HepG2 (cell line): ENCODE data around the gene FOXA1. TPM values are rescaled to one million over a fixed set of nuclear protein-coding genes. Genes with fewer than 3 reads are reported as not detected.

ENCODE experiments used
- ARNTL ChIP-seq: sonication (generic); formaldehyde crosslinking; IDR thresholded peaks from 2 replicates; pipeline ENCODE4 v1.4.0; 2020; ENCODE audit warnings: mild to moderate bottlenecking, missing genetic modification reagents
- ATF2 ChIP-seq: sonication (generic); formaldehyde crosslinking; IDR thresholded peaks from 2 replicates; pipeline ENCODE4 v1.4.0; 2020; ENCODE audit warnings: missing genetic modification reagents
- ATF4 ChIP-seq, 2 experiments: fragments of 450-650 bp in 1 of 2; sonication (generic) in 1 of 2; formaldehyde crosslinking; IDR thresholded peaks; 2 replicates each; pipeline versions ENCODE4 v1.5.0 to v1.8.0; 2020 to 2022; ENCODE audit warnings: mild to moderate bottlenecking in 1 of 2, missing genetic modification reagents in 1 of 2
- GTF2F1 ChIP-seq: fragments of 150-350 bp; IDR thresholded peaks from 2 replicates; pipeline ENCODE4 v1.6.1; 2014; ENCODE audit warnings: low read length
- KLF16 ChIP-seq, 2 experiments: sonication (generic) in 1 of 2; formaldehyde crosslinking in 1 of 2; IDR thresholded peaks; 2 replicates each; pipeline versions ENCODE4 v1.6.1 to v1.8.0; 2016 to 2023; ENCODE audit warnings: missing genetic modification reagents in 2 of 2, missing compliant biosample characterization in 1 of 2
- MEIS1 ChIP-seq: sonication (generic); formaldehyde crosslinking; IDR thresholded peaks from 2 replicates; pipeline ENCODE4 v1.9.0; 2021; ENCODE audit warnings: mild to moderate bottlenecking, missing genetic modification reagents, moderate library complexity, borderline replicate concordance
- MIER3 ChIP-seq: IDR thresholded peaks from 2 replicates; pipeline ENCODE4 v1.6.1; 2016; ENCODE audit warnings: missing compliant biosample characterization, borderline replicate concordance
- NCOA1 ChIP-seq: sonication (generic); formaldehyde crosslinking; IDR thresholded peaks from 2 replicates; pipeline ENCODE4 v1.9.0; 2021; ENCODE audit warnings: missing genetic modification reagents
- NCOR1 ChIP-seq: fragments of 200-600 bp; sonication (generic); IDR thresholded peaks from 2 replicates; pipeline ENCODE4 v1.7.0; 2017; ENCODE audit warnings: antibody characterized with exemption, low read length, borderline replicate concordance
- PLRG1 ChIP-seq: fragments of 450-650 bp; conservative IDR thresholded peaks from 2 replicates; pipeline ENCODE4 v1.6.1; 2016
- TCF7 ChIP-seq: sonication (generic); IDR thresholded peaks from 2 replicates; pipeline ENCODE4 v1.6.1; 2016; ENCODE audit warnings: antibody characterized with exemption, low read depth
- ZFP1 ChIP-seq: IDR thresholded peaks from 2 replicates; pipeline ENCODE4 v1.6.1; 2016
- ZNF362 ChIP-seq: sonication (generic); formaldehyde crosslinking; IDR thresholded peaks from 2 replicates; pipeline ENCODE4 v1.4.0; 2020; ENCODE audit warnings: missing genetic modification reagents, mild to moderate bottlenecking, borderline replicate concordance
- ZNF431 ChIP-seq: sonication (generic); formaldehyde crosslinking; IDR thresholded peaks from 2 replicates; pipeline ENCODE4 v1.9.0; 2022; ENCODE audit warnings: missing genetic modification reagents, low read depth, mild to moderate bottlenecking, borderline replicate concordance
- ZNF503 ChIP-seq: sonication (generic); formaldehyde crosslinking; IDR thresholded peaks from 2 replicates; pipeline ENCODE4 v1.4.0; 2020; ENCODE audit warnings: missing genetic modification reagents
- ZNF567 ChIP-seq: sonication (generic); formaldehyde crosslinking; IDR thresholded peaks from 2 replicates; pipeline ENCODE4 v1.8.1; 2023; ENCODE audit warnings: mild to moderate bottlenecking, missing genetic modification reagents, borderline replicate concordance
- ZSCAN9 ChIP-seq: IDR thresholded peaks from 2 replicates; pipeline ENCODE4 v1.6.1; 2016; ENCODE audit warnings: borderline replicate concordance
- polyA plus RNA-seq, 8 experiments: library from polyadenylated mRNA; depleted of rRNA in 3 of 8; stranded (reverse) in 7 of 8; unstranded in 1 of 8; fragments of >200 nt; fragmentation: Illumina TruSeq in 4 of 8; extraction: Trizol in 4 of 8; gene quantifications; 2 replicates each; pipeline versions ENCODE4 v1.2.1 to v1.2.3, GENCODE V29; 2011 to 2016; ENCODE audit warnings: low read depth in 4 of 8, missing spikeins in 1 of 8, mixed read lengths in 1 of 8; ENCODE audit not compliant: insufficient read depth in 1 of 8
- total RNA-seq, 5 experiments: library from RNA; depleted of rRNA; stranded (reverse); fragments of >200 nt; fragmentation: Illumina TruSeq; extraction: Trizol; gene quantifications; 2 replicates each; pipeline ENCODE4 v1.2.3, GENCODE V29; 2016; ENCODE audit warnings: low read depth in 1 of 5
- TF ChIP-seq, protein P1 (sequence below): sonication (generic); formaldehyde crosslinking; IDR thresholded peaks from 2 replicates; pipeline ENCODE4 v1.8.0; 2022; ENCODE audit warnings: missing genetic modification reagents, mild to moderate bottlenecking, borderline replicate concordance
- TF ChIP-seq, protein P2 (sequence below): sonication (generic); formaldehyde crosslinking; IDR thresholded peaks from 2 replicates; pipeline ENCODE4 v1.9.0; 2022; ENCODE audit warnings: low read depth, missing genetic modification reagents

FOXA1 gene
- total and polyA plus RNA-seq, 2 of the 13 experiments (the other 11 are each of a cell fraction or from before 2014, with no cell fraction given): 43.4 to 58.6 TPM

DNA sequence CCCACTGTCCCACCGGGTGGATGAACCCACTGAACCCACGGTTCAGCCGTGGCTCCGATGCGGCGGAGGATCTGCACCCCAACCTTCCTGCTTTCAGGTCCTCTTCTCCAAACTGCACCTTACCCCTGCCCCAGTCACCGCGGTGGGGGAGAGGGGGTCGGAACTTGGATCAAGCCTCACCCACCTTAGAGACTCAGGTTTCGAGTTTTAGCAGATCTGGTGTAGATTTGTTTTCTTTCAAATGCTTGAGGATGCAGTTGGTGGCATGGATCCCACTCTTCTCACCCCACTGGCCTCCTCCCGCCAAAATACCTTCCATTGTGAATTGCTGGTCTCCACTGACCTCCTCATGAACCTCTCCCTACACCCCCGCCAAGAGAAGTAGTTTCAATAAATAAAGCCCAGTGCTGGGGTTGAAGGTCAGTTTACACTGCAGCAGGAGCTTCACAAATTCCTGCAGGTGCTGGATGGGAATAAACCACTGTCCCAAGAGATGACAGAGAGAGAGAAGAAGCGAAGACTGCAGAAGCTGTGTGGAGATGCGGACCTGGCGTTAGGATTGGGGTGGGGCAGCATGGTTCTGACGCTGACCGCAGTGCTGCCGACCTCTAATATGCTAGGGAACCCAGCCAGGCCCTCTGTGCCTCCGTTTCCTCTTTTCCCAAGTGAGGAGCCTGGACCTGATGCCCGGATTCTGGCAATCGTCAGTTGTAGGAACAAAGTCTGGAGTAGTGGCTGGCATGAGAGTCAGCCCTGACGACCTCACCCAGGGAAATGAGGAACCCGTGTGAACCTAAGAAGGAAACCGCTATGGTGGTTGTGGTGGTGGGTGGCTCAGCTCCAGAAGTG, 7.8 kb upstream of the FOXA1 start (continued):
- TF ChIP-seq ZNF362 (peak; percentile 27; the same call in 1 of the 2 replicates), ATF2 (CRISPR knock-in tag) (no peak), GTF2F1 (no peak), ZNF431 (peak; percentile 73; the same call in 1 of the 2 replicates), ARNTL (CRISPR knock-in tag) (no peak; the same call in 1 of the 2 replicates), ZNF567 (CRISPR knock-in tag) (no peak), TCF7 (peak; percentile 34; the same call in 1 of the 2 replicates), KLF16 (CRISPR knock-in tag; IDR thresholded peaks at IDR 0.05) (peak in 1 of 2 experiments; percentile 55; a peak in 1 of 4 replicates), ZNF503 (CRISPR knock-in tag) (peak; percentile 91; the same call in 1 of the 2 replicates), MEIS1 (no peak), ATF4 (CRISPR knock-in tag; IDR thresholded peaks at IDR 0.05) (no peak), NCOR1 (peak; percentile 84; the same call in 1 of the 2 replicates), NCOA1 (no peak; the same call in 1 of the 2 replicates), PLRG1 (no peak), ZSCAN9 (peak; percentile 77), ZFP1 (CRISPR knock-in tag) (peak; percentile 65; the same call in 1 of the 2 replicates), MIER3 (peak; percentile 92; the same call in 1 of the 2 replicates)
- TF ChIP-seq, protein P1, sequence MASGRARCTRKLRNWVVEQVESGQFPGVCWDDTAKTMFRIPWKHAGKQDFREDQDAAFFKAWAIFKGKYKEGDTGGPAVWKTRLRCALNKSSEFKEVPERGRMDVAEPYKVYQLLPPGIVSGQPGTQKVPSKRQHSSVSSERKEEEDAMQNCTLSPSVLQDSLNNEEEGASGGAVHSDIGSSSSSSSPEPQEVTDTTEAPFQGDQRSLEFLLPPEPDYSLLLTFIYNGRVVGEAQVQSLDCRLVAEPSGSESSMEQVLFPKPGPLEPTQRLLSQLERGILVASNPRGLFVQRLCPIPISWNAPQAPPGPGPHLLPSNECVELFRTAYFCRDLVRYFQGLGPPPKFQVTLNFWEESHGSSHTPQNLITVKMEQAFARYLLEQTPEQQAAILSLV (CRISPR knock-in tag): no peak; the same call in 1 of the 2 replicates
- TF ChIP-seq, protein P2, sequence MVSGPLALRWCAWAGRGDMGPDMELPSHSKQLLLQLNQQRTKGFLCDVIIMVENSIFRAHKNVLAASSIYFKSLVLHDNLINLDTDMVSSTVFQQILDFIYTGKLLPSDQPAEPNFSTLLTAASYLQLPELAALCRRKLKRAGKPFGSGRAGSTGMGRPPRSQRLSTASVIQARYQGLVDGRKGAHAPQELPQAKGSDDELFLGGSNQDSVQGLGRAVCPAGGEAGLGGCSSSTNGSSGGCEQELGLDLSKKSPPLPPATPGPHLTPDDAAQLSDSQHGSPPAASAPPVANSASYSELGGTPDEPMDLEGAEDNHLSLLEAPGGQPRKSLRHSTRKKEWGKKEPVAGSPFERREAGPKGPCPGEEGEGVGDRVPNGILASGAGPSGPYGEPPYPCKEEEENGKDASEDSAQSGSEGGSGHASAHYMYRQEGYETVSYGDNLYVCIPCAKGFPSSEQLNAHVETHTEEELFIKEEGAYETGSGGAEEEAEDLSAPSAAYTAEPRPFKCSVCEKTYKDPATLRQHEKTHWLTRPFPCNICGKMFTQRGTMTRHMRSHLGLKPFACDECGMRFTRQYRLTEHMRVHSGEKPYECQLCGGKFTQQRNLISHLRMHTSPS (CRISPR knock-in tag): no peak; the same call in 1 of the 2 replicates
